Heart left ventricle (tissue), 13 donors: Measurements from ENCODE around the gene SEMA6A.

ENCODE experiments used
- CTCF ChIP-seq, 12 donors: fragments of 200-600 bp; sonication (generic) in 4 of 12; IDR thresholded peaks; one replicate each; pipeline versions ENCODE4 v1.5.0 to v1.8.0; 2018 to 2022; ENCODE audit warnings: antibody characterized with exemption in 12 of 12, mild to moderate bottlenecking in 5 of 12
- POLR2A ChIP-seq, 2 donors: fragments of 450-650 bp; IDR thresholded peaks; one replicate each; pipeline ENCODE4 v1.6.1; 2017; ENCODE audit warnings: antibody characterized with exemption in 2 of 2, mild to moderate bottlenecking in 2 of 2, moderate library complexity in 2 of 2
- donor health status: ischemic (EF 13 %, LVEDD 7.1; RV severe dilation, severe dysfunction).
- donor health status: DM: no; HTN: yes; CAD: no.
- donor health status: DM: no; HTN: no; CAD: no.
- donor health status: ischemic (EF 25% LVEDD 6.9; RV normal size, moderate dysfunction).
- donor health status: ischemic (EF 25% LVEDD 5.7; RV mildly dilated, moderate dysfunction).
- donor health status: ischemic (EF 35%, LVEDD 5.7; RV mildly dilated, moderate dysfunction).
- donor health status: nonischemic (EF 11% LVEDD 7.7; RV severe dilation, severe dysfunction).
- donor health status: DM: yes; HTN: yes; CAD: no.
- donor health status: PGD.
- donor health status: ischemic (EF 29% LVEDD 5.4; RV normal size, mild dysfunction).
- donor health status: nonischemic (EF 23%, LVEDD 6.1; RV moderate dilation, normal function).

- no peak for TF ChIP-seq CTCF (IDR thresholded peaks at IDR 0.05)
- TF ChIP-seq POLR2A (IDR thresholded peaks at IDR 0.05): no peak
These were observed 789 bp downstream of the SEMA6A start for GRCh38 chr5:116573702-116574366.
